ENCODE measurements around the gene FBN2. TPM values are rescaled to one million over a fixed set of nuclear protein-coding genes. Genes with fewer than 3 reads are reported as not detected.

The FBN2 gene
- polyA plus RNA-seq, 1 donor from 2014 or later: 1.6 TPM

GRCh38 chr5:128559300-128560297 lies 21.6 kb upstream of the FBN2 start:
- Histone ChIP-seq H3K27ac (ENCODE audit: low read length) (no peak overlapping the region), H3K79me2 (replicated peaks; ENCODE audit: insufficient read depth, low read length) (no peaks in the 10 kb centered on the region), H3K9me3 (ENCODE audit: low read length) (no peaks in the 10 kb centered on the region), H2AFZ (ENCODE audit: low read depth, low read length) (no peak overlapping the region), H3K36me3 (ENCODE audit: insufficient read depth, low read length) (no peaks in the 10 kb centered on the region), H3F3A (ENCODE audit: insufficient read depth, low read length, poor library complexity, severe bottlenecking) (no peaks in the 10 kb centered on the region), H3K4me2 (ENCODE audit: low read length) (no peak overlapping the region), H3K4me3 (ENCODE audit: low read length) (no peak overlapping the region), H3K9me2 (ENCODE audit: insufficient read depth, low read length) (no peaks in the 10 kb centered on the region), H3K27me3 (ENCODE audit: insufficient read depth, low read depth, low read length) (no peaks in the 10 kb centered on the region), H4K20me1 (ENCODE audit: insufficient read depth) (no peaks in the 10 kb centered on the region), H3K9ac (ENCODE audit: low read length) (no peak overlapping the region)
- TF ChIP-seq MXI1 (conservative IDR thresholded peaks at IDR 0.05; ENCODE audit: poor library complexity, severe bottlenecking) (no peak), RAD21 (conservative IDR thresholded peaks at IDR 0.05) (no peak), REST (IDR thresholded peaks at IDR 0.05; ENCODE audit: borderline replicate concordance) (no peak), POLR2AphosphoS5 (IDR thresholded peaks at IDR 0.05) (no peak), SMC3 (conservative IDR thresholded peaks at IDR 0.05; ENCODE audit: poor library complexity) (no peak), EP300 (conservative IDR thresholded peaks at IDR 0.05; ENCODE audit: poor library complexity, severe bottlenecking) (no peak), EZH2 (IDR thresholded peaks at IDR 0.05; ENCODE audit: borderline replicate concordance, insufficient read depth, low read length, poor library complexity, severe bottlenecking) (no peak), TAF1 (IDR thresholded peaks at IDR 0.05; ENCODE audit: low read depth) (no peak), CTCF (IDR thresholded peaks at IDR 0.05; ENCODE audit: poor library complexity, severe bottlenecking) (no peak)

GRCh38 chr5:128553747-128554146 lies 15.7 kb upstream of the FBN2 start:
- no peak overlapping the region for H3K4me2 ChIP-seq (ENCODE audit: low read length)
- no peak overlapping the region for H2AFZ ChIP-seq (ENCODE audit: low read depth, low read length)
- H3K79me2 ChIP-seq (replicated peaks; ENCODE audit: insufficient read depth, low read length): no peaks in the 10 kb centered on the region
- no peak overlapping the region for H3K4me3 ChIP-seq (ENCODE audit: low read length)
- H3K9me3 ChIP-seq (ENCODE audit: low read length): no peaks in the 10 kb centered on the region
- TF ChIP-seq CTCF (IDR thresholded peaks at IDR 0.05; ENCODE audit: poor library complexity, severe bottlenecking) (no peak), EZH2 (IDR thresholded peaks at IDR 0.05; ENCODE audit: borderline replicate concordance, insufficient read depth, low read length, poor library complexity, severe bottlenecking) (no peak), POLR2AphosphoS5 (IDR thresholded peaks at IDR 0.05) (no peak), MXI1 (conservative IDR thresholded peaks at IDR 0.05; ENCODE audit: poor library complexity, severe bottlenecking) (no peak), SMC3 (conservative IDR thresholded peaks at IDR 0.05; ENCODE audit: poor library complexity) (no peak), EP300 (conservative IDR thresholded peaks at IDR 0.05; ENCODE audit: poor library complexity, severe bottlenecking) (no peak), REST (IDR thresholded peaks at IDR 0.05; ENCODE audit: borderline replicate concordance) (no peak)
- no peaks in the 10 kb centered on the region for H4K20me1 ChIP-seq (ENCODE audit: insufficient read depth)
- H3F3A ChIP-seq (ENCODE audit: insufficient read depth, low read length, poor library complexity, severe bottlenecking): no peaks in the 10 kb centered on the region
- H3K9ac ChIP-seq (ENCODE audit: low read length): no peak overlapping the region
- H3K27ac ChIP-seq (ENCODE audit: low read length): no peak overlapping the region
- no peaks in the 10 kb centered on the region for H3K36me3 ChIP-seq (ENCODE audit: insufficient read depth, low read length)
- no peaks in the 10 kb centered on the region for H3K9me2 ChIP-seq (ENCODE audit: insufficient read depth, low read length)
- no peaks in the 10 kb centered on the region for H3K27me3 ChIP-seq (ENCODE audit: insufficient read depth, low read depth, low read length)
